K562 (cell line): ENCODE results near the gene TEX264. TPM values are rescaled to one million over a fixed set of nuclear protein-coding genes. Genes with fewer than 3 reads are reported as not detected.

Experiments
- ATAC-seq: fragments of 200-7000 bp; cut with Tn5 transposase; 3 replicates; pipeline ENCODE4 v1.9.1; 2020; ENCODE audit warnings: moderate library complexity
- BruUV-seq: library from RNA; stranded (reverse); fragments of 400-500 nt; replicated peaks from 2 replicates; lab custom pipeline; 2021; lab: Mats Ljungman, UMichigan
- CTCF ChIA-PET: fragments of 300-600 bp; formaldehyde crosslinking; extraction: SDS; loops from one replicate; lab custom pipeline; 2021; ENCODE audit warnings: low intra/inter-chr PET ratio; lab: Yijun Ruan, JAX
- POLR2A ChIA-PET: fragments of 300-600, 350-650 bp; sonication (Branson Sonifier 250); formaldehyde crosslinking; extraction: SDS; loops from one replicate; lab custom pipeline; 2021; ENCODE audit warnings: antibody characterized with exemption, inconsistent platforms; lab: Yijun Ruan, JAX
- DNase-seq, 4 experiments: peaks; one replicate each; pipeline versions ENCODE4 v3.0.0 to v3.0.0-alpha.2; 2011 to 2018; ENCODE audit warnings: low spot score in 3 of 4, mixed read lengths in 3 of 4; ENCODE audit errors: extremely low read depth in 1 of 4
- FAIRE-seq: peaks from 2 replicates; lab custom pipeline; 2011; peaks lifted over from hg19 to GRCh38; lab: Jason Lieb, UNC
- H2AFZ ChIP-seq: 2 replicates; pipeline ENCODE4 v1.6.0; 2011; ENCODE audit warnings: low read depth, low read length, control low read depth, inconsistent platforms
- H3K27ac ChIP-seq: fragments of 200-600 bp; 3 replicates; pipeline ENCODE4 v1.8.0; 2011; ENCODE audit warnings: low read depth, mild to moderate bottlenecking, control low read depth, inconsistent platforms, low read length, moderate library complexity, mixed read lengths; ENCODE audit errors: extremely low read depth
- H3K27me3 ChIP-seq, 2 experiments: fragments of 300-600 bp in 1 of 2; 2 replicates in 1 of 2; 3 replicates in 1 of 2; pipeline versions ENCODE4 v1.6.0 to v1.8.0; 2011; ENCODE audit warnings: inconsistent platforms in 2 of 2, low read length in 2 of 2, mild to moderate bottlenecking in 1 of 2, mixed read lengths in 1 of 2, moderate library complexity in 1 of 2; ENCODE audit not compliant: control insufficient read depth in 2 of 2, insufficient read depth in 2 of 2
- H3K36me3 ChIP-seq: fragments of 300-600 bp; 3 replicates; pipeline ENCODE4 v1.8.0; 2011; ENCODE audit warnings: mild to moderate bottlenecking, low read length, inconsistent platforms; ENCODE audit not compliant: control insufficient read depth, insufficient read depth
- H3K4me1 ChIP-seq, 2 experiments: fragments of 200-600 bp in 1 of 2; replicated peaks in 1 of 2; 2 replicates in 1 of 2; 3 replicates in 1 of 2; pipeline versions ENCODE4 v1.5.1 to v1.8.0; 2011; ENCODE audit warnings: inconsistent platforms in 2 of 2, low read length in 2 of 2, mild to moderate bottlenecking in 1 of 2, mixed read lengths in 1 of 2, moderate library complexity in 1 of 2; ENCODE audit not compliant: control insufficient read depth in 2 of 2, insufficient read depth in 2 of 2
- H3K4me2 ChIP-seq: 2 replicates; pipeline ENCODE4 v1.6.1; 2011; ENCODE audit warnings: low read length, control low read depth, inconsistent platforms, mixed read lengths; ENCODE audit not compliant: insufficient read depth
- H3K4me3 ChIP-seq: fragments of 200-600 bp; sonication (generic), shearing (Covaris generic); 2 replicates; pipeline ENCODE4 v1.5.1; 2016; ENCODE audit warnings: control low read depth, inconsistent platforms
- H3K79me2 ChIP-seq: fragments of 200-600 bp; 3 replicates; pipeline ENCODE4 v1.8.0; 2011; ENCODE audit warnings: low read length, inconsistent platforms; ENCODE audit not compliant: control insufficient read depth, insufficient read depth
- H3K9ac ChIP-seq, 2 experiments: 2 replicates each; pipeline versions ENCODE4 v1.6.0 to v1.6.1; 2011; ENCODE audit warnings: low read depth in 2 of 2, low read length in 2 of 2, control low read depth in 1 of 2, inconsistent platforms in 1 of 2, mild to moderate bottlenecking in 1 of 2, mixed read lengths in 1 of 2; ENCODE audit not compliant: insufficient read depth in 1 of 2
- H3K9me1 ChIP-seq: one replicate; pipeline ENCODE4 v1.6.0; 2011; ENCODE audit warnings: inconsistent platforms, mild to moderate bottlenecking, low read length, moderate library complexity; ENCODE audit not compliant: control insufficient read depth, insufficient read depth
- H3K9me3 ChIP-seq: replicated peaks from 2 replicates; pipeline ENCODE4 v1.5.1; 2011; ENCODE audit warnings: low read depth, low read length, inconsistent platforms; ENCODE audit not compliant: control insufficient read depth, insufficient read depth
- H4K20me1 ChIP-seq: replicated peaks from 2 replicates; pipeline ENCODE4 v1.6.1; 2011; ENCODE audit warnings: low read length, inconsistent platforms, mixed read lengths; ENCODE audit not compliant: control insufficient read depth, insufficient read depth
- ARHGAP35 ChIP-seq: fragments of 450-650 bp; IDR thresholded peaks from 2 replicates; pipeline ENCODE4 v1.6.1; 2018; ENCODE audit not compliant: partially characterized antibody
- E2F5 ChIP-seq: sonication (generic); formaldehyde crosslinking; IDR thresholded peaks from 2 replicates; pipeline ENCODE4 v1.8.0; 2022; ENCODE audit warnings: mild to moderate bottlenecking, missing genetic modification reagents
- JUN ChIP-seq, 2 experiments: sonication (generic) in 1 of 2; formaldehyde crosslinking in 1 of 2; IDR thresholded peaks; 2 replicates each; pipeline versions ENCODE4 v1.6.1 to v1.8.0; 2012 to 2022; ENCODE audit warnings: borderline replicate concordance in 2 of 2, mild to moderate bottlenecking in 2 of 2, improper control_type of control experiment in 1 of 2, low read depth in 1 of 2, low read length in 1 of 2, missing genetic modification reagents in 1 of 2
- KDM1A ChIP-seq, 2 experiments: fragments of 450-650 bp; IDR thresholded peaks; 2 replicates each; pipeline ENCODE4 v1.6.1; 2016; ENCODE audit warnings: mild to moderate bottlenecking in 2 of 2
- NR4A1 ChIP-seq, 2 experiments: fragments of 250-450 bp in 1 of 2; fragments of 450-650 bp in 1 of 2; sonication (Bioruptor Pico) in 1 of 2; IDR thresholded peaks; 2 replicates each; pipeline versions ENCODE4 v1.4.0 to v1.6.1; 2016 to 2020; ENCODE audit warnings: mild to moderate bottlenecking in 2 of 2, missing compliant biosample characterization in 1 of 2, missing genetic modification characterization in 1 of 2, moderate library complexity in 1 of 2
- RBM15 ChIP-seq: fragments of 200-400 bp; formaldehyde crosslinking; IDR thresholded peaks from 2 replicates; pipeline ENCODE4 v1.6.1; 2018; ENCODE audit warnings: mild to moderate bottlenecking, low read length, moderate library complexity; ENCODE audit not compliant: insufficient read depth
- SREBF2 ChIP-seq: sonication (generic); formaldehyde crosslinking; IDR thresholded peaks from 2 replicates; pipeline ENCODE4 v1.4.0; 2020; ENCODE audit warnings: mild to moderate bottlenecking, missing genetic modification reagents
- SRSF1 ChIP-seq: fragments of 200-400 bp; formaldehyde crosslinking; IDR thresholded peaks from 2 replicates; pipeline ENCODE4 v1.6.1; 2017; ENCODE audit warnings: mild to moderate bottlenecking, low read depth, low read length, moderate library complexity
- THRA ChIP-seq: fragments of 450-650 bp; IDR thresholded peaks from 2 replicates; pipeline ENCODE4 v1.6.1; 2017; ENCODE audit warnings: mild to moderate bottlenecking, moderate library complexity
- UBTF ChIP-seq, 2 experiments: IDR thresholded peaks; 2 replicates each; pipeline ENCODE4 v1.6.1; 2012; ENCODE audit warnings: improper control_type of control experiment in 2 of 2, low read depth in 2 of 2, low read length in 2 of 2, borderline replicate concordance in 1 of 2
- VEZF1 ChIP-seq: fragments of 200-800 bp; sonication (Bioruptor generic); IDR thresholded peaks from 2 replicates; pipeline ENCODE4 v1.6.1; 2017; ENCODE audit warnings: missing genetic modification characterization, missing compliant biosample characterization
- ZKSCAN1 ChIP-seq: fragments of 150-350 bp; IDR thresholded peaks from 2 replicates; pipeline ENCODE4 v1.6.1; 2016; ENCODE audit warnings: low read depth, low read length
- ZNF133 ChIP-seq: fragments of 250-450 bp; sonication (Bioruptor Pico); IDR thresholded peaks from 2 replicates; pipeline ENCODE4 v1.4.0; 2020; ENCODE audit warnings: mild to moderate bottlenecking
- ZNF134 ChIP-seq: fragments of 250-450 bp; sonication (Bioruptor Pico); conservative IDR thresholded peaks from 2 replicates; pipeline ENCODE4 v1.4.0; 2020
- ZNF24 ChIP-seq: fragments of 450-650 bp; IDR thresholded peaks from 2 replicates; pipeline ENCODE4 v1.6.1; 2016
- WGBS: fragments of 100-300 bp; shearing (Covaris generic); methylation state at CpG from one replicate; pipeline ENCODE4 v1.1.6; 2016; ENCODE audit warnings: low coverage, mixed read lengths; ENCODE audit not compliant: insufficient coverage; ENCODE audit errors: missing lambda C conversion rate; 5-methylcytosine and 5-hydroxymethylcytosine counted together
- in situ Hi-C: fragments of 300-500 bp; cut with MboI; formaldehyde crosslinking; loops from 4 replicates; pipeline ENCODE4 v1.15.0; 2018; ENCODE audit warnings: inconsistent platforms, mixed read lengths
- intact Hi-C: fragments of 100-400 bp; cut with micrococcal nuclease; formaldehyde crosslinking; loops from 2 replicates; pipeline ENCODE4 v1.14.2; 2022
- polyA plus RNA-seq, 8 experiments: library from polyadenylated mRNA; depleted of rRNA in 4 of 8; stranded (reverse) in 5 of 8; unstranded in 3 of 8; fragments of >200 nt; fragmentation: Nextera tagmentation in 2 of 8; fragmentation: Illumina TruSeq in 1 of 8; extraction: Ambion mirVana in 2 of 8; extraction: Trizol in 1 of 8; gene quantifications; 2 replicates each; pipeline versions ENCODE4 v1.2.1 to v1.2.3, GENCODE V29; 2011 to 2014; ENCODE audit warnings: inconsistent platforms in 1 of 8, missing spikeins in 1 of 8
- total RNA-seq, 7 experiments: library from RNA; depleted of rRNA in 6 of 7; stranded (reverse); fragments of >200 nt in 6 of 7; fragmentation: Illumina TruSeq in 2 of 7; extraction: Trizol in 2 of 7; gene quantifications; 2 replicates each; pipeline versions ENCODE4 v1.2.1 to v1.2.3, GENCODE V29; 2011 to 2021; ENCODE audit warnings: low replicate concordance in 1 of 7

Gene TEX264
- total and polyA plus RNA-seq, 9 of the 15 experiments (the other 6 are each of a cell fraction or from before 2014, with no cell fraction given), result 4.1 to 47.0 (median 31.0) TPM

- CTCF ChIA-PET, result no interaction called here
- Histone ChIP-seq H3K79me2 (no peaks in the 10 kb centered on the region; the same call in none of the 3 replicates), H3K9ac (no peak overlapping the region), H3K4me3 (no peak overlapping the region), H3K9me1 (peaks cover 7% of the 10 kb centered on the region), H3K9me3 (no peaks in the 10 kb centered on the region), H3K4me2 (no peak overlapping the region), H4K20me1 (peaks cover 10% of the 10 kb centered on the region; the same call in 1 of the 2 replicates), H3K4me1 (peaks cover 22 to 29% of the 10 kb centered on the region in 2 experiments), H2AFZ (no peak overlapping the region), H3K36me3 (peaks cover 47% of the 10 kb centered on the region; the same call in 1 of the 3 replicates), H3K27me3 (no peaks in the 10 kb centered on the region), H3K27ac (no peak overlapping the region)
- POLR2A ChIA-PET, result interaction anchor here (0.8 to 1.2 kb wide), 2 partner anchors 12 to 15 kb away, joined by 3 read pairs; no protein-coding TSS in a partner anchor
- ATAC-seq (no peak), DNase-seq (no peak), FAIRE-seq (no peak)
- WGBS, result 100% methylated on average over 2 of the region's 2 CpGs
- intact Hi-C loops (loop anchor here (5.0 kb wide), 2 partner anchors 41 to 296 kb away; partner anchors contain the start of gene MANF), in situ Hi-C loops (loop anchor here (5.0 to 25.0 kb wide), 2 partner anchors 181 to 1046 kb away; partner anchors contain the start of gene DCAF1)
- no TSS peak for BruUV-seq
- no peak for TF ChIP-seq E2F5
- no peak for TF ChIP-seq THRA
- no peak for TF ChIP-seq VEZF1 (CRISPR knock-in tag)
- no peak for TF ChIP-seq ZKSCAN1
- no peak for TF ChIP-seq JUN (IDR thresholded peaks at IDR 0.05; ENCODE audit: borderline replicate concordance, low read depth, low read length)
- no peak for TF ChIP-seq JUN (CRISPR knock-in tag; IDR thresholded peaks at IDR 0.05; ENCODE audit: borderline replicate concordance)
- no peak for TF ChIP-seq ARHGAP35
- no peak for TF ChIP-seq ZNF133 (CRISPR knock-in tag)
- TF ChIP-seq SREBF2 (CRISPR knock-in tag), result no peak
- TF ChIP-seq SRSF1, result no peak
- TF ChIP-seq ZNF24, result no peak
- TF ChIP-seq RBM15, result no peak
- TF ChIP-seq KDM1A (IDR thresholded peaks at IDR 0.05), result no peak
- no peak for TF ChIP-seq UBTF (IDR thresholded peaks at IDR 0.05; ENCODE audit: borderline replicate concordance in 1 of 2, low read depth in 2 of 2, low read length in 2 of 2)
- no peak for TF ChIP-seq ZNF134
- no peak for TF ChIP-seq NR4A1 (CRISPR knock-in tag; IDR thresholded peaks at IDR 0.05)
- no peak for TF ChIP-seq NR4A1 (tag; IDR thresholded peaks at IDR 0.05)
These were observed 12.5 kb downstream of the TEX264 start for GRCh38 chr3:51683566-51683965.
